Lower leg skin (tissue), 3 donors: ENCODE data around the gene XAGE1B.

ENCODE experiments used
- POLR2A ChIP-seq, 2 donors: fragments of 450-650 bp; IDR thresholded peaks; one replicate each; pipeline ENCODE4 v1.6.1; 2016 to 2017; ENCODE audit warnings: antibody characterized with exemption in 2 of 2, mild to moderate bottlenecking in 1 of 2, moderate library complexity in 1 of 2
- TF ChIP-seq, protein P1 (sequence below), 3 donors: fragments of 450-650 bp; IDR thresholded peaks; one replicate each; pipeline ENCODE4 v1.5.1; 2016; ENCODE audit warnings: antibody characterized with exemption in 3 of 3, mild to moderate bottlenecking in 3 of 3, moderate library complexity in 2 of 3

- TF ChIP-seq, protein P1, sequence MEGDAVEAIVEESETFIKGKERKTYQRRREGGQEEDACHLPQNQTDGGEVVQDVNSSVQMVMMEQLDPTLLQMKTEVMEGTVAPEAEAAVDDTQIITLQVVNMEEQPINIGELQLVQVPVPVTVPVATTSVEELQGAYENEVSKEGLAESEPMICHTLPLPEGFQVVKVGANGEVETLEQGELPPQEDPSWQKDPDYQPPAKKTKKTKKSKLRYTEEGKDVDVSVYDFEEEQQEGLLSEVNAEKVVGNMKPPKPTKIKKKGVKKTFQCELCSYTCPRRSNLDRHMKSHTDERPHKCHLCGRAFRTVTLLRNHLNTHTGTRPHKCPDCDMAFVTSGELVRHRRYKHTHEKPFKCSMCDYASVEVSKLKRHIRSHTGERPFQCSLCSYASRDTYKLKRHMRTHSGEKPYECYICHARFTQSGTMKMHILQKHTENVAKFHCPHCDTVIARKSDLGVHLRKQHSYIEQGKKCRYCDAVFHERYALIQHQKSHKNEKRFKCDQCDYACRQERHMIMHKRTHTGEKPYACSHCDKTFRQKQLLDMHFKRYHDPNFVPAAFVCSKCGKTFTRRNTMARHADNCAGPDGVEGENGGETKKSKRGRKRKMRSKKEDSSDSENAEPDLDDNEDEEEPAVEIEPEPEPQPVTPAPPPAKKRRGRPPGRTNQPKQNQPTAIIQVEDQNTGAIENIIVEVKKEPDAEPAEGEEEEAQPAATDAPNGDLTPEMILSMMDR (IDR thresholded peaks at IDR 0.05) = no peak
- no peak for TF ChIP-seq POLR2A (IDR thresholded peaks at IDR 0.05)
Observed at GRCh38 chrX:52507331-52507730, 9.5 kb downstream of the XAGE1B start.
